NB4 (cell line): ENCODE data around the gene GMIP.

Experiments used
- DNase-seq: peaks from one replicate; pipeline ENCODE4 v3.0.0; 2010; ENCODE audit warnings: low read depth
- H3K4me3 ChIP-seq: one replicate; pipeline ENCODE4 v1.5.1; 2011; ENCODE audit warnings: mild to moderate bottlenecking, low read depth, low read length, moderate library complexity
- CTCF ChIP-seq: IDR thresholded peaks from one replicate; pipeline ENCODE4 v1.5.1; 2012; ENCODE audit warnings: low read depth, low read length
- MAX ChIP-seq: IDR thresholded peaks from 2 replicates; pipeline ENCODE4 v1.6.1; 2011; ENCODE audit warnings: low read depth, low read length
- MYC ChIP-seq: IDR thresholded peaks from 2 replicates; pipeline ENCODE4 v1.6.1; 2011; ENCODE audit warnings: low read depth, low read length
- POLR2A ChIP-seq: IDR thresholded peaks from 2 replicates; pipeline ENCODE4 v1.6.1; 2011; ENCODE audit warnings: mild to moderate bottlenecking; ENCODE audit not compliant: insufficient read length; ENCODE audit errors: extremely low read depth

GMIP gene

GRCh38 chr19:19663256-19664120 lies 20.0 kb upstream of the GMIP start, which contains the start of gene ATP13A1:
Gene ATP13A1 (minus strand): TSS chr19:19663676. CDS start chr19:19663666, 10 bp downstream.
- DNase-seq = peak; percentile 97
- TF ChIP-seq MYC (peak; percentile 82), MAX (peak; percentile 72), POLR2A (peak; percentile 80), CTCF (peak; percentile 3)
- peak within 1 kb of the TSS; percentile 93 for H3K4me3 ChIP-seq

- peak; percentile 74 for DNase-seq
- H3K4me3 ChIP-seq = peak overlapping the region; percentile 93
- TF ChIP-seq CTCF (no peak), MAX (no peak), MYC (no peak), POLR2A (no peak)
Measured at GRCh38 chr19:19662871-19663255, 19.4 kb upstream of the GMIP start.

GRCh38 chr19:19662344-19662743 lies 18.9 kb upstream of the GMIP start:
- TF ChIP-seq POLR2A (no peak), CTCF (no peak), MYC (no peak), MAX (no peak)
- DNase-seq = no peak
- peak overlapping the region; percentile 93 for H3K4me3 ChIP-seq

- H3K4me3 ChIP-seq = peak overlapping the region; percentile 93
- no peak for TF ChIP-seq POLR2A
- TF ChIP-seq CTCF = no peak
- TF ChIP-seq MAX = no peak
- no peak for TF ChIP-seq MYC
- peak; percentile 81 for DNase-seq
Measured at GRCh38 chr19:19661675-19662251, 18.3 kb upstream of the GMIP start.

GRCh38 chr19:19661141-19661674 lies 17.8 kb upstream of the GMIP start:
- no peak for DNase-seq
- TF ChIP-seq CTCF (no peak), MYC (no peak), MAX (no peak), POLR2A (no peak)
- peak overlapping the region; percentile 93 for H3K4me3 ChIP-seq
